SK-N-MC (cell line): Measurements from ENCODE around the gene XPA.

Experiments
- FOXP2 ChIP-seq: optimal IDR thresholded peaks from 2 replicates; pipeline ENCODE3; 2011; ENCODE audit warnings: mild to moderate bottlenecking, moderate library complexity; ENCODE audit not compliant: insufficient read depth; ENCODE audit errors: extremely low read length, control extremely low read depth
- POLR2AphosphoS5 ChIP-seq: IDR thresholded peaks from 2 replicates; pipeline ENCODE4 v1.6.1; 2012; ENCODE audit warnings: mild to moderate bottlenecking, low read depth, low read length, borderline replicate concordance

DNA sequence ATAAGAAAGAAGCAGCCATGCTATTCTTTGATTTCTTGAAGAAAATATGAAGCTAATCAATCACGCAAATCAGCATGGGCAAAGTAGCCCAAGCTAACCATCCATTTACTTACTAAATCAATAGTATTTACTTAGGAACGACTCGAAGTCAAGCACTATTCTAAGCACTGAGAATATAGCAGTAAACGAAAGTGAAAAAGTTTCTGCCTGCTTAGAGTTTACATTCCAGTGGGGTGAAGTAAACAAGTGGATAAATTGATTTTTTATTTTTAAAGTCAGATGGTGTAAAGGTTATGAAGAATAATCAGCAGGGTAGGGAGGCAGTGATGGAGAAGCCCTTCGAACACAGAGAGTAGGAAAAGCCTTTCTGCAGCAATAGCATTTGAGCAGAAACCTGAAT, 69.5 kb downstream of the XPA start:
- TF ChIP-seq FOXP2, result no peak
- TF ChIP-seq POLR2AphosphoS5, result no peak
